NK-92 (cell line): ENCODE data around the gene RNF38.
"Not testable (repeated sequence)": the region's sequence is repeated elsewhere in the genome, so short reads cannot be mapped to it uniquely, and the experiment has no call there.

ENCODE experiments used
- DNase-seq: peaks from one replicate; lab custom pipeline; 2025; ENCODE audit not compliant: unreplicated experiment; lab: John Stamatoyannopoulos, UW

RNF38 gene

DNA sequence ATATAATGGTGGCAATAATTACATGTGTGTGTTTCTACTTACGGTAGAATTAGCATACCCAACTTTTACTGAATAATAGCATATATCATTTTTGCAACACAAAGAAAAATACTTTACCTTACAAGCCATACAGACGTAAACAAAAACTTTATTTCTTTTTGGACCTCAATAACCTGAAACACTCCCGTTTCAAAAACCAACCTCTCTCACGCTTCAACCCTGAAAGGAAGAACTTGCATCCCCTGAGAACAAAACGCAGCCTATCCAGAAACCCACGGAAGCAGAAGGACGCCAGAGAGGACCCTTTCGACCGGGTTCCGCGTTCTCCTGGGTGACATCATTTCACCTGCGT is at the start of gene RNF38:
Gene RNF38, minus strand, starts transcription at position 290 of the 352 bp plus-strand sequence. Its CDS starts 161 bp downstream, at position 129.
- no peak for DNase-seq

DNA sequence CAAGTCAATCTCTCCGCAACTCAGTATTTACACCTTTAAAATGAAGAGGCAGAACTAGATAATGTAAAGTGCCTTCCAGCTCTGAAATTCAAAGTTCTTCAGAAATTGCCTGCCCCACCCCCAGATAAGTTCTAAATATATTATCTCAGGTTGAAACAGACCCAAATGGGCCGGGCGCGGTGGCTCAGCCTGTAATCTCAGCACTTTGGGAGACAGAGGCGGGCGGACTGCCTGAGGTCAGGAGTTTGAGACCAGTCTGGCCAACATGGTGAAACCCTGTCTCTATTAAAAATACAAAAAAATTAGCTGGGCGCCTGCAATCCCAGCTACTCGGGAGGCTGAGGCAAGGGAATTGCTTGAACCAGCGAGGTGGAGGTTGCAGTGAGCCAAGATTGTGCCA is 48.5 kb upstream of the RNF38 start:
- not testable (repeated sequence) for DNase-seq

DNA sequence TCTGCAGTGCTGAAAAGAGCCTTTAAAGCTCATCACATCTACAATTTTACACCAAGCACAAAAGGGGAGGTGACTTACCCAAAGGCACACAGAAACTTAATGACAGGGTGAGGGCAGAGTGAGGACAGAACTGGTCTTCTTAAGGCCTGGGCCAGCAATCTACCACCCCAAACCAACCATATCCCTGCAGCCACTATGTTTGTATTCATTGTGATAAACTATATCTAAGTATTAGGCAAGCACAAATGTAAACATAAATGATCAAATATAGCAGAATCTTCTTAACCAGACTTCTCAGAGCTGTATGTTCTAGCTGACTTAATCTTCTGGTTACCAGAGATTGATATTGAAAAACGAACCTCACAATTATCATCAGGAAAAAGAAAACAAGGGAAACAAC is 47.9 kb upstream of the RNF38 start:
- DNase-seq: no peak

DNA sequence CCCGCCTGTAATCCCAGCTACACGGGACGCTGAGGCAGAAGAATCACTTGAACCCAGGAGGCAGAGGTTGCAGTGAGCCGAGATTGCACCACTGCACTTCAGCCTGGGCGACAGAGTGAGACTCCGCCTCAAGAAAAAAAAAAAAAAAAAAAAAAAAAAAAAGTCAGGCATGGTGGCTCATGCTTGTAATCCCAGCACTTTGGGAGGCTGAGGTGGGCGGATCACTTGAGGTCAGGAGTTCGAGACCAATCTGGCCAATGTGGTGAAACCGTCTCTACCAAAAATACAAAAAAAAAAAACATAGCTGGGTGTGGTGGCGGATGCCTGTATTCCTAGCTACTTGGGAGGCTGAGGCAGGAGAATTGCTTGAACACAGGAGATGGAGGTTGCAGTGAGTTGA is 46.6 kb upstream of the RNF38 start:
- not testable (repeated sequence) for DNase-seq

DNA sequence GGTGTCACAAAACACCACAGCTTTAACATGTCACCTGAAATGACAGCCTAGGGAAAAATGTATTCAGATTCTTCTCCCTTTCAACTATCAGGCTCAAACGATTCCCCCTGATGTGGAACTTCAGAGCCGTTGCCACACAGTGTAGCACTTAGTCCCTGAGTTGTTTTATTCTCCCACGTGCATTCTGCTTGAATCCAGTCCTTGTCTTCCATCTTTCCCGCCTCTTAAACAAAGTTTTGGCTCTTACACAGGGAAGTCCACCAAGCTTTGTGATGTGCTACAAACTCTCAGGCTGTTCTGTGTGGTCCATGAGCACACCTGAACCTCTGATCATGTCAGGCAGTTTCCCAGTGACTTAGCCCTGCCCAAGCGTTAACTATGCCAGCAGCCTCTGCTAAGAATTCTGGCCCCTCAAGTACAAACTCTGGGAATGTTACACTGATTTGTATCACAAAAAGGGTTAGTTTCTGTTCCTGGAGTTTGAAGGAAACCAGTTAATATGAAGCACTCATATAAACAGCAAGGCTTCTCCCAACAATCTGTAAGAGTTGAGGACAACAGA is 45.8 kb upstream of the RNF38 start:
- no peak for DNase-seq

DNA sequence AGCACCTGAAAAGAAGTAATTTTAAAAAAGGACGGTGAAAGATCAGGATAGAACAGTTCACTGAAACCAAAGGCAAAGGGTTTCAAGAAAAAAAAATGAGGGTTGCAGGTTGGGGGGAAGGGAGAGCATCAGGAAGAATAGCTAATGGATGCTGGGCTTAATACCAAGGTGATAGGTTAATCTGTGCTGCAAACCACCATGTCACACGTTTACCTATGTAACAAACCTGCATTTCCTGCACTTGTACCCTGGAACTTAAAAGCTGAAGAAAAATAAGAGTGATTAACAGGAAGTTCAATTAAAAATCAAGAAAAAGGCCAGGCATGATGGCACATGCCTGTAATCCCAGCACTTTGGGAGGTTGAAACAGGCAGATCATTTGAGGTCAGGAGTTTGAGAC is 44.1 kb upstream of the RNF38 start:
- no peak for DNase-seq

DNA sequence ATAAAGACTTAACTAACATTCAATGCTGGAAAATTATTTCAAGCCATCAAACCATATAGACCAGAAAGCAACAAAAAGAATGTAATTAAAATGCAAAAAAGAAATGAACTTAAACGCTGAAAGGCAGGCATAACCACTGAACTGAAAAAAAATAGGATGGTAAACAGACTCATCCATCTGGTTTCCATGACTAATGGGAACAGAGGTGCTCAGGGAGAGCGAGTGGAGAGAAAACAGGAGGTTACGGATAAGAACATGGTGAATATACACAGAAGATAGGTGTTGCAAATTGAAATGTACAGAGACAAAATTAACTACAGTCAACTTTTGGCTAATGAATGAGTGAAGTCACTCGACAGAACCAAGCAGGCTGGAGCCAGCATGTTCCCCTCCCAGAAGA is 43.5 kb upstream of the RNF38 start:
- DNase-seq: no peak

DNA sequence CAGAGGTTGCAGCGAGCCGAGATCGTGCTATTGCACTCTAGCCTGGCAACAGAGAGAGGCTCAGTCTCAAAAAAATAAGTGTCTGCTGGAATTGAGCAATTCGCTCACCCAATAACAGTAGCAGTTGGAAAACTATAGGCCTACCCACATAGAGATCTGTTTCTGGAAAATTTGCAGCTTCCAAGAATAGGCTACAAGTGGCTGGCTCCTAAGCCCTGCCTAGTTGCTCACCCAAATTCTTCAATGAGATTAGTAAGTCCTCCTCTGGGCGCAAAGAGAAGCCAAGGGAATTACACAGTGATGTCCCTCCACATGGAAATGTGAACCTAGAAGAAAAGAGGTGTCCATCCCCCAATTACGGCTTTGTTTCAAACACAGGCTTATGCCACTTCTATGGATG is 42.6 kb upstream of the RNF38 start:
- no peak for DNase-seq

DNA sequence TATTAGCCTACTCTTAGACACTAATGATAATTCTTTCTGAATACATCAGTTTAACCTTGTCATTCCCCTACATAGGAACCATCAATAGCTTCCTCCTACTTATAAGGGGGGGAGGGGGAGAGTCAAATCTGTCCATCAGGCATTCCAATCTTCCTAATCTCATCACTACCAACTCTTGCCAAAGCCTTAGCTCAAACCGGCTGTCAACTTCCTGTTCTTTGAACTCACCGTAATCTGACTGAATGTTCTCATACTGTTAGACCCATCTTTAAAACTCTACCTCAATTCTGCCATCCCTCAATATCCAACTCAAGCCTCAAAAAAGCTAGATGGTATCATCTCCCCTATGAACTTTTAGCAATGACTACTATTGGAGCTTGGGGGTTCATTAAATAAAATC is 41.9 kb upstream of the RNF38 start:
- no peak for DNase-seq

DNA sequence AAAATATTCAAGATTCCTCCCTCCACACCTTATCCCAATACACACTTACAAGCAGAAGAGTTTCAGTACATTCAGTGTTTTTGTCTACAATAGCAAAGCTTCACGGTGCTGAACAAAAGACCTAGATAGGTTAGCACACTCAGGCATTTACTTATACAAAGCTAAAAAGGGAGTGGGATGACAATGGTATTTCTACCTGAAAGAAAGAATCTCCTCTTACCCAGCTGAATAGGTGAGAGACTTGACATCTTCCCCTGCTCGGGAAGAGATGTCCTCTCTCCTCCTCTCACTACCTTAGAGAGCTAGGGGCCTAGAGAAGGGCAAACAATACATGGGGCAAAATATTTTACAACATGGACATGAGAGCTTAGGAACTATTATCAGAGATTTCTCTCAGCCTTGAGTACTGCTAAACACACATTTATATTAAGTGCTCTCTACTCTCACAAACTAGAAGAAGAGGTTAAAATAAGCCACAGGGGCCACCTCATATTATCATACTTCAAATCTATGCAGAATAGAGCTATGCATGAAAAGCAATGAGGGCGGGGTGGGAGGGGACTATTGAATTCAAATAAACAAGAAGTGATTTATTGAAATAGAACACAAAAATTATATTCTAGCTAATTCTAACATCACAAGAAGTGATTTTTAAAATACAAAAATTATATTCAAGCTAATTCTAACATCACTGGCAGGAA is 38.6 kb upstream of the RNF38 start:
- no peak for DNase-seq

DNA sequence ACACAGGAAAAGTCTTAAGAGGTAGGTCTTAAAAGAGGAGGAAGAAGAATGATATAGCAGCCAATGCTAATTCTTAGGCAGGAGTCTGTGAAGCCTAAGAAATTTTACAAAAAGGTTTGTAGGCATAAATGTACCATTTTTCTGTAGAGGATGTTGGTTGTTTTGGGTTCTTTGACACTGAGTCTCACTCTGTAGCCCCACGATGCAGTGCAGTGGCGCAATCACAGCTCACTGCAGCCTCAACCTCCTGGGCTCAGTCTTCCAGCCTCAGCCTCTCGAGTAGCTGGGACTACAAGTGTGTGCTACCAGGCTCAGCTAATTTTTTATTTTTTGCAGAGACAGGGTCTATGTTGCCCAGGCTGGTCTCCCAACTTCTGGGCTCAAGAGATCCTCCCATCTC is 37.7 kb upstream of the RNF38 start:
- DNase-seq: no peak

DNA sequence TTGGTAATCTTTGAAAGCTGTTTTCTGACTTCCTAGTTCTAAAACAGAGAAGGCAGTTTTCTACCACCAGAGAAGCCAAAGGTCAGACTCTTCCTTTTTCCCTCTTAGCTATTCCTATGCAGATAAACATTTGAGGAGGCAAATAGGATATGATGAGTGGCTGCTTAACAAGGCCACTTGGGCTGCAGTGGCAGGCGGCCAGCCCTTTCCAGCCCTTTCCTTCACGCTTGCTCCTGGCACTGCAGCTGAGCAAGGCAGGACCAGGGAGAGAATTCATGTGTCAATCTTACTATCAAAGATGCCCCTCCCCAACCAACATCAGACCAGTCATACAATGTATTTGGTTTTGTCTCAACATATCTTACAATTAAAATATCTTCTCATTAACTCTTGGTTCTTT is 36.8 kb upstream of the RNF38 start:
- DNase-seq: no peak

DNA sequence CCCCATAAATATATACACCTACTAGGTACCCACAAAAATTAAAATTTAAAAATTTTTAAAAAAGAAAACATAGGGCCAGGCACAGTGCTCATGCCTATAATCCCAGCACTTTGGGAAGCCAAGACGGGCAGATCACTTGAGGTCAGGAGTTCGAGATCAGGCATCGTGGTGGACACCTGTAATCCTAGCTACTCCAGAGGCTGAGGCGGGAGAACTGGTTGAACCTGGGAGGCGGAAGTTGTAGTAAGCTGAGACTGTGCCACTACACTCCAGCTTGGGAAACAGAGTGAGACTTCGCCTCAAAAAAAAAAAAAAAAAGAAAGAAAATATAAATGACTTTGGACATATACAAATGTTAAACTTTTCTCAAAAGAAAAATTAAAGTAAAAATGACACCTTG is 33.3 kb upstream of the RNF38 start:
- DNase-seq: no peak

DNA sequence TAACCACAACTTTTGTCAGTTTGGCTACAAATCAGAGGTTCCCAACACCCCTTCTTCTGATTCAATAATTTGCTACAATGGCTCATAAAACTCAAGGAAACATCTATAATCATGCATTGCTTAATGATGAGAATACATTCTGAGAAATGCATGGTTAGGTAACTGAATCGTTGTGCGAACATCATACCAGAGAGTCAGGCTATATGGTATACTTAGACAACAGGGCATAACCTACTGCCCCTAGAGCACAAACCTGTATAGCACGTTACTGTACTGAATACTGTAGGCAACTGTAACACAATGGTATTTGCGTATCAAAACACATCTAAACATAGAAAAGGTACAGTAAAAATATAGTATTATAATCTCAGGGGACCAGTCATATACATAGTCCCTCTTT is 31.0 kb upstream of the RNF38 start:
- no peak for DNase-seq

DNA sequence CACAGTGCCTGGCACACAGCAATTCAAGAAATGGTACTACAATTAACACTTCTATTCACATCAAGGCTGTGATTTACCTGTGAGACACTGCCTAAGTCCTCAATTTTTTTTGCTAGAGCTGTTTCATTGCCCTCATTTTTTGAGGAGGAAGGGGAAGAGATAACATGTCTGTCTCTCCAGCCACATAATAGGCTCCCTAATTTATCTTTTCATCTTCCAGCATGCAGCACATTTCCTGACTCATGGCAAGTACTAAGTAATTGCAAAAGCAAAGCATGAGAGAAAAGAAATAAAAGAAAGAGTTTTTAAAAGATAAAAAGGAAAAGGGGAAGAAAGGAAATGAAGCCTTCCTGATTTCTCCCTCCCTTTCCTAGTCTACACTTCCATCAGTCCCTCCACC is 26.9 kb upstream of the RNF38 start:
- DNase-seq: no peak

DNA sequence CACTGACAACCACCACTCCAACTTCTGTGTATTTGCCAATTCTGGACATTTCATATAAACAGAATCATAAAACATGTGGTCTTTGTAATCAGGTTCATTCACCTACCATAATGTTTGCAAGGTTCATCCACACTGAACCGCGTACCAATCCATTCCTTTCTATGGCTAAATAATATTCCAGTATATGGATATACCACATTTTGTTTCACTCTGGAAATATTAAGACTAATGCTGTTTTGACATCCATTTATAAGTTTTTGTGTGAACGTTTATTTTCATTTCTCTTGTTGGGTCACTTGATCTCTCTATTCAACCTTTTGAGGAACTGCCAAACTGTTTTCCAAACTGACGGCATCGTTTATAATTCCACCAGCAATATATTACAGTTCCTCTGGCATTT is 26.3 kb upstream of the RNF38 start:
- DNase-seq: no peak

DNA sequence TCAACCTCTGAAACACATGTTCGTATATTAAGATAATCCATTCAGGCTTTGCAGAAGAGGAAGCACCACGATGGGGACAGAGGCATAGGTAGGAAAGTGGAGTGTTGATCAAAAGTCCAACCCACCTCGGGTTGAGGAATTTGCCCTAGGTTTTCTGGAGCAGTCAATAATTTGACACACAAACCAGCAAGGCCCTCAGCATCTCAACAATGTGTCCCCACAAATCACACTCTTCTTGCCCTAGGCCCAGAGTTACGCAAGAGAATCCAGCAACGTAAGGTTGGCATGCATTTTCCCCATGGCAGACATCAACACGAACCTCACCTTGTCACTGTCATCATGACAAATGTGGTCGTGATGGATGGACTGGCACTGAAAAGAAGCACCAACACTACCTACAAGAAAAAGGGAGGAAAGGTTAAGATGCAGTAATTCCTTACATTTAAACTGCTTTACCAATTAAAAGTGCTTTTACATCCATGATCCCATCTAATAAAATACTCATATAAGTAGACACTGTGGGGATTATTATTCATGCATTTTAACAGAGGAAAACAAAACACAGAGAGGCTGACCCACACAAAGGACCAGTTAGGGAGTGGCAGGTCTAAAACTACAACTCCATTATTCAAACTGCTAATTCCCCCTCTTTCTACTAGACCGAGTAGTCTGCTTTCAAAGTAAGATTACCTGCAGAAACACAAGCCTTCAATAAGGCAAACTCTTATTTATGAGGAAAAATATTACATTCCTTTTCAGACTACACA is 24.4 kb upstream of the RNF38 start:
- no peak for DNase-seq

DNA sequence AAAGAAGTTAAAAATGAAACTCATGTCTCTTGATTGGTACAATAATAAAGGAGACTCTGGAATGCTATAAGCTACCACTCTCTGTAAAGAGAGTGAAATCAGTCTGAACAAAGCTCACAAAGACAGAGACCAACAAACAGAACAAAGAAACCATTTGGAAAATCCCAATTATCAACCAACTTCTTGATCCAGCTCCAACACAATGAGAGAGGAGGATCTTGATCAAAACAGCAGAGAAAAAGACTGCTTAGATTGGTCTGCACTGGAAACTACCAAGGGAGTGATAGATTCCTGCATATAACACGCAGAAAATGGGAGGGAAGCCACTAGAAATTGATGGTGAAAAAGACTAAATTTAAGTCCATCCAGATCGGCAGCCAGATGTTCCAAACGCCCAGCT is 23.1 kb upstream of the RNF38 start:
- DNase-seq: no peak

DNA sequence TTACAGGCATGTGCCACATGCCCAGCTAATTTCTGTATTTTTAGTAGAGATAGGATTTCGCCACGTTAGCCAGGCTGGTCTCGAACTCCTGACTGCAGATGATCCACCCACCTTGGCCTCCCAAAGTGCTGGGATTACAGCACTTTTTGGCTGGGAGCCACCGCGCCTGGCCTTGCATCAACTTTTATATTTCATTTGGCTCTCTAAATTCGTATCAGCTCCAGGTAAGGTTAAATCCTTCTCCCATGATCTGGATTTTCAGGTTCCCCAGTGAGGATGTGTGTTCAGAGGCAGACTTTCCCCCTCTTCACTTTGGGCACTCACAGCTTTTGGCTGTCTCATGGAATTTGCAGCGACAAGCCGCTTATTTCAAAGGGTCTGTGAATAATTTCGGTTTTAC is 16.8 kb upstream of the RNF38 start:
- DNase-seq: no peak

DNA sequence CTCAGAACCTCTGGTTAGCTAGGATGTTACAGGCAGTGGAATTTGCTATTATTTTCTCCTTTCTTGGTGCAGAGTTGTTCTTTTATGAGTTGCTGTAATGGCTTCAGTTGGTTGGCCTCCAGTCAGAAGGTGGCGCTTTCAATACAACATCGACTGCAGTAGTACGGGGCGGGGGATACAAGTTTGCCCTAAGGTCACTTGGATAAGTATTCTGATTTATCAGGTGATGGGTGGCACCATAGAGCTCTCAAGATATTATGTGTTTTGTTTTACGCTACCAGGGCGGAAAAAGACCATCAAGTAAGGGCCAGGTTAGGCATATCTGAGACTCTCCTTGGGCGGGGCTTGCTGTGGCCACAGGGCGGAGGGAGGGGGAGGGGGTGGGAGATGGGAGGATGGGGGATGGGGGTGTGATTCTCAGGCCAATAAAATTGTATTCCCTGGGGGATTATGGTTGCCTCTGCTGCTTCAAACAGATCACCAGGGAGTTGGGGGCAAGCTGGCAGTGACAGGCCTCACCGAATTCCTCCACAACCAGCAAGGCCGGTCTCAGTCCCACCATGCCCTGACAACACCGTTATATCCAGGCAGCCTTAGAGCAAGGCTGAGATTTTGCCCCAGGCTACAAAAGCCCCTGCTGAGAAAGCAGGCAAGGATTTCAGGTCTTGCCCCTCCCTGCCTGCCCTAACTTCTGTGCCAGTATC is 15.9 kb upstream of the RNF38 start:
- DNase-seq: no peak

DNA sequence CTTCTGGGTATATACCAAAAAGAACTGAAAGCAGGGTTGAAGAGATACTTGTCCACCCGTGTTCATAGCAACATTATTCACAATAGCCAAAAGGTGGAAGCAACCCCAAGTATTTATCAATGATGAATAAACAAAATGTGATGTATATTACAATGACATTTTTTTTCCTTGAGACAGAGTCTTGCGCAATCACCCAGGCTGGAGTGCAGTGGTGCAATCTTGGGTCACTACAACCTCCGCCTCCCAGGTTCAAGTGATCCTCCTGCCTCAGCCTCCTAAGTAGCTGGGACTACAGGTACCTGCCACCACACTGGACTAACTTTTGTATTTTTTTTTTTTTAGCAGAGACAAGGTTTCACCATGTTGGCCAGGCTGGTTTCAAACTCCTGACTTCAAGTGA is 11.3 kb upstream of the RNF38 start:
- not testable (repeated sequence) for DNase-seq

DNA sequence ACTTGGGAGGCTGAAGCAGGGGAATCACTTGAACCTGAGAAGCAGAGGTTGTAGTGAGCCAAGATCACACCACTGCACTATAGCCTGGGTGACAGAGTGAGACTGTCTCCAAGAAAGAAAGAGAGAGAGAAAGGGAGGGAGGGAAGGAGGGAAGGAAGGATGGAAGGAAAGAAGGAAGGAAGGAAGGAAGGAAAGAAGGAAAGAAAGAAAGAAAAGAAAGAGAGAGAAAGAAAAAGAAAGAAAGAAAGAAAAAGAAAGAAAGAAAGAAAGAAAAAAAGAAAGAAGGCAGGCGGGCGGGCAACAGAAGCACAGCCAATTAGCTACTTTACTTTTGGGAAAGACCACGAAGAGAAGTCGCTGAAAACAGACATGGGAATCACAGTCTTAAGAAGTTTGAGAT is 9.0 kb upstream of the RNF38 start:
- not testable (repeated sequence) for DNase-seq
